Nephron progenitor cell (in vitro differentiated cells): Measurements from ENCODE around the gene TMEM132C.

ENCODE experiments used
- DNase-seq: peaks from one replicate; pipeline ENCODE4 v3.0.0; 2021
- H3K27ac Mint-ChIP-seq: 2 replicates; pipeline ENCODE4 v1.8.0; 2021; ENCODE audit warnings: mild to moderate bottlenecking, moderate library complexity, mixed read lengths
- H3K27me3 Mint-ChIP-seq: 2 replicates; pipeline ENCODE4 v1.8.0; 2021; ENCODE audit warnings: mild to moderate bottlenecking, low read depth, mixed read lengths; ENCODE audit not compliant: poor library complexity
- H3K36me3 Mint-ChIP-seq: 2 replicates; pipeline ENCODE4 v1.8.0; 2021; ENCODE audit warnings: low read depth, mixed read lengths
- H3K4me1 Mint-ChIP-seq: 2 replicates; pipeline ENCODE4 v1.8.0; 2021; ENCODE audit warnings: mixed read lengths
- H3K4me3 Mint-ChIP-seq: 2 replicates; pipeline ENCODE4 v1.8.0; 2021; ENCODE audit warnings: mild to moderate bottlenecking, moderate library complexity, mixed read lengths
- H3K9me3 Mint-ChIP-seq: 2 replicates; pipeline ENCODE4 v1.8.0; 2021; ENCODE audit warnings: mild to moderate bottlenecking, moderate library complexity, mixed read lengths
- TF ChIP-seq, protein P1 (sequence below): fragments of 200-600 bp; sonication (generic); IDR thresholded peaks from 2 replicates; pipeline ENCODE4 v1.5.0; 2021; ENCODE audit warnings: antibody characterized with exemption

Gene TMEM132C

DNA sequence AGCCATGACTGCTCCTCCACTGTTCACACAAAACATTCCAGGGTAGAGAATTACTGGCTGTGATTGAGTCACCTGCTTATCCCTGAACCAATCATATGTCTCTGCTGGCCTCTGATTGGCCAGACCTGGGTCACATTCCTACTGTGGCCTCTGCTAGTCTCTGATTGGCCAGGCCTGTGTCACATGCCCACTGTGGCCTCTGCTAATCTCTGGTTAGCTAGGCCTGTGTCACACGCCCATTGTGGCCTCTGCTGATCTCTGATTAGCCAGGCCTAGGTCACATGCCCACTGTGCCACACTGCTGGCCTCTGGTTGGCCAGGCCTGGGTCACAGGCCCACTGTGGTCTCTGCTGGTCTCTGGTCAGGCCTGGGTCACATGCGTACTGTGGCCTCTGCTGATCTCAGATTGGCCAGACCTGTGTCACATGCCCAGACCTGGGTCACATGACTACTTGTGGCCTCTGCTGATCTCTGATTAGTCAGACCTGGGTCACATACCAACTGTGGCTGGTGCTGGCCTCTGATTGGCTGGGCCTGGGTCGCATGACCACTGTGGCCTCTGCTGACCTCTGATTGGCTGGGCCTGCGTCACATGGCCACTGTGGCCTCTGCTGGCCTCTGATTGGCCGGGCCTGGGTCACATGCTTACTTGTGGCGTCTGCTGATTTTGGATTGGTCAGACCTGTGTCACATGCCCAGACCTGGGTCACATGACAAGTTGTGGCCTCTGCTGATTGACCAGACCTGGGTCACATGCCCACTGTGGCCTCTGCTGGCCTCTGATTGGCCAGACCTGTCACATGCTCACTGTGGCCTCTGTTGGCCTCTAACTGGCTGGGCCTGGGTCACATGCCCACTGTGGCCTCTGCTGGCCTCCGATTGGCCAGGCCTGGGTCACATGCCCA is 305.2 kb downstream of the TMEM132C start:
- no peak overlapping the region for H3K27ac Mint-ChIP-seq
- no peak overlapping the region for H3K4me3 Mint-ChIP-seq
- TF ChIP-seq, protein P1, sequence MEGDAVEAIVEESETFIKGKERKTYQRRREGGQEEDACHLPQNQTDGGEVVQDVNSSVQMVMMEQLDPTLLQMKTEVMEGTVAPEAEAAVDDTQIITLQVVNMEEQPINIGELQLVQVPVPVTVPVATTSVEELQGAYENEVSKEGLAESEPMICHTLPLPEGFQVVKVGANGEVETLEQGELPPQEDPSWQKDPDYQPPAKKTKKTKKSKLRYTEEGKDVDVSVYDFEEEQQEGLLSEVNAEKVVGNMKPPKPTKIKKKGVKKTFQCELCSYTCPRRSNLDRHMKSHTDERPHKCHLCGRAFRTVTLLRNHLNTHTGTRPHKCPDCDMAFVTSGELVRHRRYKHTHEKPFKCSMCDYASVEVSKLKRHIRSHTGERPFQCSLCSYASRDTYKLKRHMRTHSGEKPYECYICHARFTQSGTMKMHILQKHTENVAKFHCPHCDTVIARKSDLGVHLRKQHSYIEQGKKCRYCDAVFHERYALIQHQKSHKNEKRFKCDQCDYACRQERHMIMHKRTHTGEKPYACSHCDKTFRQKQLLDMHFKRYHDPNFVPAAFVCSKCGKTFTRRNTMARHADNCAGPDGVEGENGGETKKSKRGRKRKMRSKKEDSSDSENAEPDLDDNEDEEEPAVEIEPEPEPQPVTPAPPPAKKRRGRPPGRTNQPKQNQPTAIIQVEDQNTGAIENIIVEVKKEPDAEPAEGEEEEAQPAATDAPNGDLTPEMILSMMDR: no peak
- peaks cover 9% of the 10 kb centered on the region for H3K9me3 Mint-ChIP-seq
- H3K36me3 Mint-ChIP-seq: peaks cover 28% of the 10 kb centered on the region
- peaks cover 5% of the 10 kb centered on the region for H3K27me3 Mint-ChIP-seq
- H3K4me1 Mint-ChIP-seq: peaks cover 29% of the 10 kb centered on the region
- DNase-seq: no peak

DNA sequence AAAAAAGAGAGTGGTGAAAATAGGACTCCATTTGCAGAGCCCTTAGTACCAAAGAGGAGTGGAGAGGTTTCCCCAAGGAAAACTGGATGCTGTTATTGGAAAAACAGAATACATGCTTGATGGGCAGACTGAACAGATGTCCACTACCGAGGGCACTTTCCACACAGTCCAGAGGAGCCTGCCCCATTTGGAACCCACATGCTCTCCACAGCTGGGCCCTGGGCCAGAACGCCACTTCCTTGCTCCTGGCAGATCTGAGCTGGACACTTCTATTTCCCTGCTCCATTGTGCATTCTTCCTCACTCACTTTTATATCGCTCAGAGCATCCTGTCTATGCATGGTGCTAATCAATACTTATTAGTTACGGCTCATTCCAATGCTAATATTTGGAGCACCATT is 306.9 kb downstream of the TMEM132C start:
- Mint-ChIP-seq H3K9me3 (peaks cover 12% of the 10 kb centered on the region), H3K27ac (no peak overlapping the region), H3K4me1 (peaks cover 23% of the 10 kb centered on the region), H3K4me3 (no peak overlapping the region), H3K27me3 (peaks cover 2% of the 10 kb centered on the region), H3K36me3 (peaks cover 38% of the 10 kb centered on the region)
- TF ChIP-seq, protein P1: no peak
- DNase-seq: no peak

DNA sequence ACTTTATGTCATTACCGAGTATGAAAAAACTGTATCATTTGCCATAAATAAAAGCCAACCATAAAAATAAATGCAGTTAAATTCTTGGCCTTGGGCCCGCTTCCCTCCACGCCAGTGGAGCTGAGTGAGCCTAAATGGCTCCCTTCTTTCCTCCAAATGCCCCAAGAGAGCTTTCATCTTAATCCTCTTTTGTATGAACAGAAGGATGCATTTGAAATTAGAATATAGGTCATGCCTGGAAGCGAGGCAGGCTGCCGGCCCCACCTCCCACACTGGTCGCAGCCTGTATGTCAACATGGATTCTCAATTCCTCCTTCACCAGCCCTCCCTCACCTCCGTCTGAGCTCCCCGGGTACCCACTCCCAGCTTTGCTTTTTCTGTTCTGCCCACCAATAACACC is 311.1 kb downstream of the TMEM132C start:
- H3K27ac Mint-ChIP-seq: peak overlapping the region; percentile 88
- H3K27me3 Mint-ChIP-seq: no peaks in the 10 kb centered on the region
- TF ChIP-seq, protein P1: no peak
- H3K4me1 Mint-ChIP-seq: peaks cover 19% of the 10 kb centered on the region
- H3K9me3 Mint-ChIP-seq: peaks cover 19% of the 10 kb centered on the region
- no peak for DNase-seq
- peaks cover 58% of the 10 kb centered on the region for H3K36me3 Mint-ChIP-seq
- H3K4me3 Mint-ChIP-seq: no peak overlapping the region

DNA sequence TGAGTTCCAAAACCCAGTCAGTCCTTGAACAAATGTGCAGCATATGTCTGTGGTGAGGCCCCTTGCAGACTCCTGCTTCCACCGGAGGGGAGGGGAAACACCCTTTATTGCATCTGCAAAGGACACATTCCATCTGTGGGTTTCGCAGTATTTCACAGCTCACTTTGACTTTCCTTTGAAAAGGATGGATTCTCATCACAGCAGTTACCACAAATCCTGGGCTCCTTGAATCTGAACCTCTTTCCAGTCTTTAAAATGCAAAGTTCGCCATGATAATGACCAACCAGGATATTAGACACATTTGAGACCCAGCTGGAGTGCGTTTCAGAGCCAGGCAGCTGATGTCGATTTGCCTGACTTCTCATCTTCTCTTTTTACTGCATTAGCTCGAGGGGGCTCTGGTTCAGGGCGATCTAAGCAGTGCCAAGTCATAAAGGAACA is 314.4 kb downstream of the TMEM132C start:
- no peak overlapping the region for H3K4me3 Mint-ChIP-seq
- TF ChIP-seq, protein P1: no peak
- H3K9me3 Mint-ChIP-seq: peaks cover 16% of the 10 kb centered on the region
- peak overlapping the region; percentile 47 for H3K27ac Mint-ChIP-seq
- peaks cover 65% of the 10 kb centered on the region for H3K36me3 Mint-ChIP-seq
- H3K4me1 Mint-ChIP-seq: peaks cover 19% of the 10 kb centered on the region
- no peaks in the 10 kb centered on the region for H3K27me3 Mint-ChIP-seq
- no peak for DNase-seq

DNA sequence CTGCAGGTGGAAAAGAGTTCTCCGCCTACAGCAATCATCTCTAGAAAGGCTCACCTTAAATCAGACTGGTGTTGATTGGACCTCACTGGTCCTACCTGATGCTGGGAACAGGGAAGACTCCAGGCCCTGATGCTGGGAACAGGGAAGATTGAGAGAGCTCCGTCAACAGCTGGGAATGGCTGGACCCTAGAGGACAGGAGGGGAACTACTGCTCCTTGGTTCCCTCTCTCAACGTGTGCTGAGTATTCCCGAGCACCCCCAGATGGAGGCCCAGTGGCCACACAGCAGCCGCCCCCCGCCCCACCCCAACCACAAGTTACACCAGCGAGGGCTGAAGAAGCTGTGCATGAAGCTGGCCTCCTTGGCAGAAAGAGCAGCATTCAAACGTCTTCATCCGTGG is 316.5 kb downstream of the TMEM132C start:
- Mint-ChIP-seq H3K4me1 (peaks cover 14% of the 10 kb centered on the region), H3K36me3 (peaks cover 55% of the 10 kb centered on the region), H3K4me3 (no peak overlapping the region), H3K27ac (no peak overlapping the region), H3K27me3 (no peaks in the 10 kb centered on the region), H3K9me3 (peaks cover 13% of the 10 kb centered on the region)
- TF ChIP-seq, protein P1: peak; percentile 16
- DNase-seq: no peak
